ENCODE data around the gene USP21. TPM values are rescaled to one million over a fixed set of nuclear protein-coding genes. Genes with fewer than 3 reads are reported as not detected.

Gene USP21
- total and polyA plus RNA-seq, 9 of the 15 experiments (the other 6 are each of a cell fraction or from before 2014, with no cell fraction given), result 4.9 to 52.4 (median 21.6) TPM

DNA sequence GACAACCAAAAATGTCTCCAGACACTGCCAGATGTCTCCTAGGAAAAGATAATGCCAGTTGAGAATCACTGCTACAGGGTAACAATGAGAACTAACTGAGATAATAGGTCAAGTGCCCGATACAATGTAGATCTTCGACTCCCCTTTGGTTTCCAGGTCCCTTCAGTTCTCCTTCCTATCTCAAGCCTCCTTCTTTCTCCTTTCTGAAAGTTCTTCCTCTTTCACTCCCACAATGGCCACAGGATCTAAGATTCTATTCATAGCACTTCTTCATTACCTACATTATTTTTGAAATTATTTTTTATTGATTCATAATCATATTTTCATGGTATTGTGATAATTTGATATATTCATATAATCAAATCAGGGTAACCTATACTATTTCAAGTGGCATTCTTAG lies 47.8 kb upstream of the USP21 start:
- Histone ChIP-seq H3K4me2 (ENCODE audit: insufficient read depth, low read length) (no peak overlapping the region), H3K27ac (ENCODE audit: extremely low read depth, low read depth, low read length) (peak overlapping the region; percentile 2; the same call in 1 of the 3 replicates), H3K36me3 (ENCODE audit: control insufficient read depth, insufficient read depth, low read length) (peaks cover 81% of the 10 kb centered on the region), H4K20me1 (replicated peaks; ENCODE audit: control insufficient read depth, insufficient read depth, low read length) (no peaks in the 10 kb centered on the region; the same call in 1 of the 2 replicates), H3K9me3 (replicated peaks; ENCODE audit: control insufficient read depth, insufficient read depth, low read depth, low read length) (no peaks in the 10 kb centered on the region), H2AFZ (ENCODE audit: low read depth, low read length) (no peak overlapping the region), H3K27me3 (ENCODE audit: control insufficient read depth in 2 of 2, insufficient read depth in 2 of 2, low read length in 2 of 2) (no peaks in the 10 kb centered on the region), H3K9me1 (ENCODE audit: control insufficient read depth, insufficient read depth, low read length) (no peaks in the 10 kb centered on the region), H3K4me1 (replicated peaks in 1 of 2; ENCODE audit: control insufficient read depth in 2 of 2, insufficient read depth in 2 of 2, low read length in 2 of 2) (peaks cover 8 to 28% of the 10 kb centered on the region in 2 experiments), H3K4me3 (no peak overlapping the region), H3K79me2 (ENCODE audit: control insufficient read depth, insufficient read depth, low read length) (peaks cover 95% of the 10 kb centered on the region), H3K9ac (ENCODE audit: insufficient read depth in 1 of 2, low read depth in 2 of 2, low read length in 2 of 2) (no peak overlapping the region)
- BruUV-seq (replicated peaks), result no TSS peak
- FAIRE-seq (no peak), ATAC-seq (no peak), DNase-seq (ENCODE audit: extremely low read depth in 1 of 4, low spot score in 3 of 4) (no peak)
- intact Hi-C loops (cut with micrococcal nuclease), result no loop called here
- ChIA-PET POLR2A (interaction anchor here (0.8 to 1.4 kb wide), 2 partner anchors 10 to 430 kb away, joined by 3 to 5 read pairs; no protein-coding TSS in a partner anchor), CTCF (ENCODE audit: low intra/inter-chr PET ratio) (interaction anchor here (0.6 kb wide), 1 partner anchor 111 kb away, joined by 3 read pairs; no protein-coding TSS in a partner anchor)
- TF ChIP-seq ZFP36 (IDR thresholded peaks at IDR 0.05; ENCODE audit: low read depth, low read length, partially characterized antibody), result no peak
- TF ChIP-seq ZFP30 (CRISPR knock-in tag; IDR thresholded peaks at IDR 0.05; ENCODE audit: borderline replicate concordance), result no peak
- TF ChIP-seq L3MBTL2 (IDR thresholded peaks at IDR 0.05), result no peak
- TF ChIP-seq SAFB (IDR thresholded peaks at IDR 0.05; ENCODE audit: borderline replicate concordance, low read depth, low read length), result no peak
- TF ChIP-seq MYBL2 (IDR thresholded peaks at IDR 0.05; ENCODE audit: low read depth), result no peak
- TF ChIP-seq MYBL2 (CRISPR knock-in tag; IDR thresholded peaks at IDR 0.05; ENCODE audit: borderline replicate concordance), result no peak
- WGBS (ENCODE audit: insufficient coverage, low coverage, missing lambda C conversion rate), result 71% methylated on average over 2 of the region's 2 CpGs
- in situ Hi-C loops (cut with MboI), result no loop called here

DNA sequence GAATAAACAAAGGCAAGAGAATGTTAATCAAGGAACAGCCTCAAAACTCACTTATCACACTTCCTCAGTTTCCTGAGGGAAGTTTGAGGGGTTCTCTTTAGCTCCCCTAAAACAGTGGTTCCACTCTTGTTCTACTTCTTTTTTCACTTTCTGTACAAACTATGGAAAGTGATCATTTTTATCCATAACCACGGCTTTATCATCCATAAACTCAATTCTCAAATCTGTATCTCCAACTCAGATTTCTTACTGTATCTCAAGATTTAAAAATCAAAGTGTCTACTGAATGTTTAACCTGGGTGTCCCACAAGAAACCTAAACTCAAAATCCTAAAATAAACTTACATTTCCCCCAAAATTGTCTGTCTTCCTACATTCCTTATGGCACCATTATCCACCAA lies 45.4 kb upstream of the USP21 start:
- BruUV-seq (replicated peaks), result no TSS peak
- H4K20me1 ChIP-seq (replicated peaks; ENCODE audit: control insufficient read depth, insufficient read depth, low read length), result no peaks in the 10 kb centered on the region; the same call in 1 of the 2 replicates
- H3K4me2 ChIP-seq (ENCODE audit: insufficient read depth, low read length), result no peak overlapping the region
- H3K9ac ChIP-seq (ENCODE audit: insufficient read depth in 1 of 2, low read depth in 2 of 2, low read length in 2 of 2), result no peak overlapping the region
- CTCF ChIA-PET (ENCODE audit: low intra/inter-chr PET ratio), result no interaction called here
- no peak for TF ChIP-seq ZNF507 (tag; conservative IDR thresholded peaks at IDR 0.05)
- TF ChIP-seq KDM1A (IDR thresholded peaks at IDR 0.05), result peak; percentile 51 to 59; a peak in 3 of 4 replicates
- H3K27ac ChIP-seq (ENCODE audit: extremely low read depth, low read depth, low read length), result no peak overlapping the region
- no peaks in the 10 kb centered on the region for H3K9me1 ChIP-seq (ENCODE audit: control insufficient read depth, insufficient read depth, low read length)
- no peak overlapping the region for H2AFZ ChIP-seq (ENCODE audit: low read depth, low read length)
- POLR2A ChIA-PET, result interaction anchor here (1.7 kb wide), 1 partner anchor 19 kb away, joined by 4 read pairs; the partner anchor contains the start of gene DEDD
- no peak overlapping the region for H3K4me3 ChIP-seq
- ATAC-seq, result no peak
- DNase-seq (ENCODE audit: extremely low read depth in 1 of 4, low spot score in 3 of 4), result no peak
- peaks cover 19 to 33% of the 10 kb centered on the region in 2 experiments for H3K4me1 ChIP-seq (replicated peaks in 1 of 2; ENCODE audit: control insufficient read depth in 2 of 2, insufficient read depth in 2 of 2, low read length in 2 of 2)
- H3K36me3 ChIP-seq (ENCODE audit: control insufficient read depth, insufficient read depth, low read length), result peaks cover 70% of the 10 kb centered on the region
- FAIRE-seq, result no peak
- intact Hi-C loops (cut with micrococcal nuclease) (no loop called here), in situ Hi-C loops (cut with MboI) (no loop called here)
- H3K79me2 ChIP-seq (ENCODE audit: control insufficient read depth, insufficient read depth, low read length), result peaks cover 98% of the 10 kb centered on the region
- H3K9me3 ChIP-seq (replicated peaks; ENCODE audit: control insufficient read depth, insufficient read depth, low read depth, low read length), result no peaks in the 10 kb centered on the region
- 65% methylated on average over 1 of the region's 1 CpG for WGBS (ENCODE audit: insufficient coverage, low coverage, missing lambda C conversion rate)
- H3K27me3 ChIP-seq (ENCODE audit: control insufficient read depth in 2 of 2, insufficient read depth in 2 of 2, low read length in 2 of 2), result no peaks in the 10 kb centered on the region; a peak in 1 of 5 replicates
